ENCODE measurements around the gene VPS16. TPM values are rescaled to one million over a fixed set of nuclear protein-coding genes. Genes with fewer than 3 reads are reported as not detected.
"Not testable (repeated sequence)": the region's sequence is repeated elsewhere in the genome, so short reads cannot be mapped to it uniquely, and the experiment has no call there.

VPS16 gene
- total and polyA plus RNA-seq, 2 donors (not counting 1 experiment from before 2014, with no cell fraction given): 63.0 to 68.2 TPM

DNA sequence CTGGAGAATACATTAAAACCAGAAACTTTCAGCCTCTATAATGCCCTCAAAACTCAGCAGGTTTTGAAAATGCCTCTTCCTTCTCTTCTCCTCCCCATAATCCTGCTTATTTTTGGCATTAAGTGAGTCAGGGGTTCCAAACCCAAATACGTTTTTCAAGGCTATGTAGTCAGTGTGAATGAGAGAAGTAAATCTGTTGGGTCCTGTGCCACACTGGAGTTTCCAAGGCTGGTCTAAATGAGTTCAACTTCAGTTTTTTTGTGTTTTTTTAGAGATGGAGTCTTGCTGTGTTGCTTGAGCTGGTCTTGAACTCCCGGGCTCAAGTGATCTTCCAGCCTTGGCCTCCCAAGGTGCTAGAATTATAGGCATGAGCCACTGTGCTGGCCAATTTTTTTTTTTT lies 53.7 kb downstream of the VPS16 start:
- Mint-ChIP-seq H3K27ac (no peak overlapping the region), H3K4me1 (peaks cover 31% of the 10 kb centered on the region), H3K27me3 (no peaks in the 10 kb centered on the region), H3K4me3 (no peak overlapping the region), H3K9me3 (ENCODE audit: insufficient read depth) (no peaks in the 10 kb centered on the region)
- Histone ChIP-seq H3K9ac (ENCODE audit: low read length) (no peak overlapping the region), H3K27me3 (replicated peaks in 1 of 4; ENCODE audit: control extremely low read depth in 1 of 4, control insufficient read depth in 3 of 4, insufficient read depth in 4 of 4, low read length in 3 of 4) (no peaks in the 10 kb centered on the region), H3K36me3 (replicated peaks in 1 of 2; ENCODE audit: control extremely low read depth in 1 of 2, control insufficient read depth in 1 of 2, extremely low read depth in 1 of 2, insufficient read depth in 2 of 2, low read length in 1 of 2) (peaks cover 0 to 5% of the 10 kb centered on the region in 2 experiments), H4K20me1 (ENCODE audit: control insufficient read depth, insufficient read depth, low read length, poor library complexity, severe bottlenecking) (peaks cover 34% of the 10 kb centered on the region), H3K79me2 (ENCODE audit: control insufficient read depth, insufficient read depth, low read length) (peaks cover 94% of the 10 kb centered on the region), H2AFZ (ENCODE audit: insufficient read depth, low read depth, low read length, poor library complexity, severe bottlenecking) (no peak overlapping the region), H3K4me1 (ENCODE audit: control insufficient read depth in 2 of 2, insufficient read depth in 2 of 2, low read length in 2 of 2) (peaks cover 5 to 7% of the 10 kb centered on the region in 2 donors), H3K27ac (ENCODE audit: low read length in 2 of 2) (no peak overlapping the region), H3K9me3 (ENCODE audit: control extremely low read depth in 1 of 3, control insufficient read depth in 2 of 3, insufficient read depth in 1 of 3, low read length in 2 of 3) (peaks cover 0 to 11% (median 0%) of the 10 kb centered on the region in 3 donors), H3K4me2 (replicated peaks; ENCODE audit: low read depth, low read length, poor library complexity, severe bottlenecking) (no peak overlapping the region), H3K4me3 (ENCODE audit: control extremely low read depth in 1 of 5, extremely low read depth in 1 of 5, insufficient read depth in 1 of 5, low read depth in 2 of 5, low read length in 4 of 5) (no peak overlapping the region)
- ATAC-seq (ENCODE audit: low read depth) (no peak), DNase-seq (no peak)
- 100% methylated on average over 1 of the region's 2 CpGs for WGBS (ENCODE audit: insufficient coverage)
- CTCF ChIA-PET: no interaction called here
- no peak for TF ChIP-seq EZH2 (IDR thresholded peaks at IDR 0.05; ENCODE audit: borderline replicate concordance, insufficient read depth, low read depth, low read length, poor library complexity, severe bottlenecking)
- TF ChIP-seq CTCF (IDR thresholded peaks at IDR 0.05): no peak
- intact Hi-C loops (cut with micrococcal nuclease): no loop called here
- POLR2A ChIA-PET: no interaction called here

- intact Hi-C loops (cut with micrococcal nuclease); H3K27ac Mint-ChIP-seq; DNase-seq; H3K27me3 ChIP-seq (replicated peaks in 1 of 4; ENCODE audit: control extremely low read depth in 1 of 4, control insufficient read depth in 3 of 4, insufficient read depth in 4 of 4, low read length in 3 of 4); H2AFZ ChIP-seq (ENCODE audit: insufficient read depth, low read depth, low read length, poor library complexity, severe bottlenecking); H3K27ac ChIP-seq (ENCODE audit: low read length in 2 of 2); H3K4me3 Mint-ChIP-seq; H3K27me3 Mint-ChIP-seq; H3K36me3 ChIP-seq (replicated peaks in 1 of 2; ENCODE audit: control extremely low read depth in 1 of 2, control insufficient read depth in 1 of 2, extremely low read depth in 1 of 2, insufficient read depth in 2 of 2, low read length in 1 of 2); ATAC-seq (ENCODE audit: low read depth); H3K9ac ChIP-seq (ENCODE audit: low read length); H3K9me3 Mint-ChIP-seq (ENCODE audit: insufficient read depth); POLR2A ChIA-PET; H3K4me3 ChIP-seq (ENCODE audit: control extremely low read depth in 1 of 5, extremely low read depth in 1 of 5, insufficient read depth in 1 of 5, low read depth in 2 of 5, low read length in 4 of 5); H3K4me2 ChIP-seq (replicated peaks; ENCODE audit: low read depth, low read length, poor library complexity, severe bottlenecking); CTCF ChIA-PET: not testable (repeated sequence)
- H3K9me3 ChIP-seq (ENCODE audit: control extremely low read depth in 1 of 3, control insufficient read depth in 2 of 3, insufficient read depth in 1 of 3, low read length in 2 of 3): peaks cover 0 to 11% (median 0%) of the 10 kb centered on the region in 3 donors
- no CpG with 5 or more reads among the region's 3 CpGs for whole genome bisulfite sequencing (ENCODE audit: insufficient coverage)
- H3K79me2 ChIP-seq (ENCODE audit: control insufficient read depth, insufficient read depth, low read length): peaks cover 93% of the 10 kb centered on the region
- H3K4me1 Mint-ChIP-seq: peaks cover 37% of the 10 kb centered on the region
- peaks cover 26% of the 10 kb centered on the region for H4K20me1 ChIP-seq (ENCODE audit: control insufficient read depth, insufficient read depth, low read length, poor library complexity, severe bottlenecking)
- peaks cover 14% of the 10 kb centered on the region in 2 donors for H3K4me1 ChIP-seq (ENCODE audit: control insufficient read depth in 2 of 2, insufficient read depth in 2 of 2, low read length in 2 of 2)
Measured at GRCh38 chr20:2895154-2895553, 54.6 kb downstream of the VPS16 start.
